ENCODE results near the gene HHATL.

DNA sequence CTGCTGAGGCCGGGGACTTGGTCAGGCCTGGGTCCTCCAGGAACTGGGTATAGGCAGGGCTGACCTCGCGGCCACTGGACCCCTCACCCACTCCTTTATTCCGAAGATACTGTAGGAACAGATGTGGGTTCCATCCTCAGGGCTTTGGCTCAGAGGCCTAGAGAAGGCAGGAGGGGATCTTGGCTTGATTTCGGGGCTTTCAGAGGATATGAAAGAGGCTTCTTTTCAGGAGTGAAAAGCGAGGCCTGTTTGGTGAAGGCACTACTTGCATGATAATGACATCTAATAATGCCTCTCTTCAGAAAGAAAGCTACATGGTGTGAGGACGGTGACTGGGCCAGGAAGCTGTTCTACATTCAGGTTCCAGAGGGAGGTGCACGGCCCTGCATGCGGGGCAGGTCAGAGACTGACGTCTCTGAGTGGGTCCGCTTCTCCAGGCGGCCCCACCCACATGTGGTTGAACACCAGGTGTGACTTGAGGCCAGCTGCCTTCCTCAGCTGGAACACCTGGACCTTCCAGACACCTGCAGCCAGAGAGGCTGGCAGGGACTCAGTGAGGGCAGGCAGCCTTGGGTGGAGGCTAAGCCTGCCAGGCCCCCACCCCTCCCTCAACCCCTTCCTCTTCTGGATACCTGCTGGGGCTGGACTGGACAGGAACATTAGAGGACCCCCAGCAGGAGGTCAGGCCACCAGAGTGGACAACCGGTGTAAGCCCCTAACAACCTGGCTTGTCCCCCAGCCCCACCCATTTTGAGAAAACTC, 31.1 kb upstream of the HHATL start:
- TF ChIP-seq EP300 (IDR thresholded peaks at IDR 0.05) (no peak), CTCF (IDR thresholded peaks at IDR 0.05) (no peak), POLR2A (IDR thresholded peaks at IDR 0.05) (no peak), POLR2AphosphoS5 (IDR thresholded peaks at IDR 0.05) (no peak)
